GM20000 (cell line): ENCODE results near the gene TBPL2.

Experiments used
- DNase-seq: peaks from one replicate; pipeline ENCODE4 v3.0.0; 2012; ENCODE audit warnings: low spot score
- TF ChIP-seq, protein P1 (sequence below): IDR thresholded peaks from 2 replicates; pipeline ENCODE4 v1.5.1; 2012; ENCODE audit warnings: mild to moderate bottlenecking, control low read depth; ENCODE audit errors: extremely low read depth, missing control alignments

Gene TBPL2

DNA sequence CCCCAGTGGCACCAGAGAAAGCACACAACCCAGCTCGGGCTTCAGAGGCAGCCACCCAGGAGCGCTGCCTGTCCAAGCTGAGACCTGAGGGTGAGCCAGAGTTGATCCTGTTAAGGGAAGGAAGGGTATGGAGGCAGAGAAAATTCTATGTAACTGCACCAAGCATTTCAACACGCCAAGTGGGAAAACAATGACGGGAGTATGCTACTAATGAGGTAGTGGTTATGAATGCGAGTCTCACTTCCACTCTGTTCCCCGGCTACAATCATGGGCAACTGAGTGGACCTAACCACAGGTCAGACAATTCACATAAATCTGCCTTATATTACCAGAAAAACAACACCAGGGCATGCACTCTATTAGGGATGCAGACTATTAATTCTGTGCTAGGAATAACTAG lies 38.7 kb downstream of the TBPL2 start:
- no peak for DNase-seq
- TF ChIP-seq, protein P1, sequence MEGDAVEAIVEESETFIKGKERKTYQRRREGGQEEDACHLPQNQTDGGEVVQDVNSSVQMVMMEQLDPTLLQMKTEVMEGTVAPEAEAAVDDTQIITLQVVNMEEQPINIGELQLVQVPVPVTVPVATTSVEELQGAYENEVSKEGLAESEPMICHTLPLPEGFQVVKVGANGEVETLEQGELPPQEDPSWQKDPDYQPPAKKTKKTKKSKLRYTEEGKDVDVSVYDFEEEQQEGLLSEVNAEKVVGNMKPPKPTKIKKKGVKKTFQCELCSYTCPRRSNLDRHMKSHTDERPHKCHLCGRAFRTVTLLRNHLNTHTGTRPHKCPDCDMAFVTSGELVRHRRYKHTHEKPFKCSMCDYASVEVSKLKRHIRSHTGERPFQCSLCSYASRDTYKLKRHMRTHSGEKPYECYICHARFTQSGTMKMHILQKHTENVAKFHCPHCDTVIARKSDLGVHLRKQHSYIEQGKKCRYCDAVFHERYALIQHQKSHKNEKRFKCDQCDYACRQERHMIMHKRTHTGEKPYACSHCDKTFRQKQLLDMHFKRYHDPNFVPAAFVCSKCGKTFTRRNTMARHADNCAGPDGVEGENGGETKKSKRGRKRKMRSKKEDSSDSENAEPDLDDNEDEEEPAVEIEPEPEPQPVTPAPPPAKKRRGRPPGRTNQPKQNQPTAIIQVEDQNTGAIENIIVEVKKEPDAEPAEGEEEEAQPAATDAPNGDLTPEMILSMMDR: no peak

DNA sequence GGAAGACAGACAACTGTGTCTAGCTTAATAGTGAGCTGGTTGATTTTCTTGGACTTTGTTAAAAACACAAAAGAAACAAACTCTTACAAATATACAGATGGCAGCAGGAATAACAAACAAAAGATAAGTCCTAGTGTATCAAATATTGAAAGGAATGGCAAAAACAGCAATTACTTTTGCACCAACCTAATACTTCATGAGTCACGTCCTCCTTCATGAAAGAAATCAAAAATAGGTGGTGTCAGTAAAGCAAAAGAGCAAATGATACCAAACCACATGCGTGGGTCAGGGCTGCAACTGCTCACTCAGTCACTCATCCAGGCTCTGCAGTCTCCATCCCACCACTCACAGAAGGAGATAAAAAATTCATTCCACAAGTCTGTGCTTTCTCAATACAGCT lies 40.6 kb downstream of the TBPL2 start:
- TF ChIP-seq, protein P1: no peak
- no peak for DNase-seq

DNA sequence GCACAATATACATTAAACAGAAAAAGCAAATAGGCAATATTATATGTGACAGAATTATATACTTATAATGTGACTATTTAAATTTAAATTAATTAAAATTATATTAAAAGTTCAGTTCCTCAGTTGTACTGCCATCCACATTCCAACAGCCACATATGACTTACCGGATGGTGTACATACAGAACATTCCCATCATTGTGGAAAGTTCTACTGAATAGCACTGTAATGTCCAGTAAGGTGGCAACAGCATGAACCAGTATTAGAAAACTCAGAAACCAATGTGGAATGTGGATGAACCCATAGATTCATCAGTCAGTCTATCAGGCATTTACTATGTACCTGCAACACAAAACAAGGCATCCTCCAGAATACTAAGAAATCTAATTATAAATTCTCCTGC lies 41.2 kb downstream of the TBPL2 start:
- DNase-seq: no peak
- TF ChIP-seq, protein P1: no peak

DNA sequence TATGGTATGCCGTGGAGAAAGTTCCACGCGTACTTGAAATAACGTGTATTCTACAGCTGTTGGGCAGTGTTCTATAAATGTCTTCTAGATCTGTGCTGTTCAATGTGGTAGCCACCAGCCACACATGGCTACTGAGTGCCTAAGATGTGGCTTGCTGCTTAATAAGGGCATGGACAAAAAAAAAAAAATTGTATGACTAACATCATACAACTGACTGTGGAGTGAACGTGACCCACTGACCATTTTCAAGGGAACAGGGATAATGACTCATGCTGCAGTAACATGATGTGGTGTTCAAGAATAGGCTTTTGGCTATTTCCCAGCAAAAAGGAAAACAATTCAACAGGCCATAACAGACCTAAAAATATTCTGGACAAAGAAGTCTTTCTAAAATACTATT lies 41.7 kb downstream of the TBPL2 start:
- DNase-seq: no peak
- TF ChIP-seq, protein P1: no peak

DNA sequence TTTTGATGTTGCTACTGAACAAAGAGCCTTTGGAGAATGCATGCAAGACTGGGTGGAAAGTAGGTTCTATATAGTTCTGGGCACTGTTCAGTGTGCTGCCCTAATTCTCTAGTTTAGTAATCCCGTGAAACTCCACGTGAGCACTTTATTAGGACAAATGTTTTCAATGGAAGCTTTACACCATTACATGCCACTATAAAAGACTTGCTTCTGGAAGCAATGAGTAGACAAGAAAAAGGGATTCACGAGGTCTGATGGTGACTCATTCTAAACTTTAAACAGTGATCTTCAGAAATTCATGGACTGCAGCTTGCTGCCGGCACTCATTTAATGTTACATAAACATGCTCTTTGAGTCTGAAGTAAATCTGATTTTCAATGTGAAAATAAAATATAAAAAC lies 51.1 kb downstream of the TBPL2 start:
- no peak for DNase-seq
- TF ChIP-seq, protein P1: no peak

DNA sequence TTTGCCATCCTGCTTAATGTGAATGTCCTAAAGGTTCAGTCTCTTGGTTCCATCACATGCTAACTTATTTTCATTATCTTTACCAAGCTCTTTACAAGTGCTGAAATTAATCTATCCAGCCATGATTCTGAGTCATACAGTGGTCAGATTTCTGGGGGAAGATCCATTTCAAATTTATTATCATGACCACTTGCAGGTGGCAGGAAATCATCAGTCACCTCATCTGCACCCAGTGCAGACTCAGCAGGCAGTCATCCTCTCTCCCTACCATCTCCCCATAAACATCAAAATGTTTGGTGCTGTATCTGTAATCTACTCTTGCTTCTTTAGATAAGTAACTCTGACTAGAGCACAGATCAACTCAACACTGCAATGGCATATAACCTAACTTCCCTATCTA lies 52.3 kb downstream of the TBPL2 start:
- no peak for DNase-seq
- TF ChIP-seq, protein P1: no peak

DNA sequence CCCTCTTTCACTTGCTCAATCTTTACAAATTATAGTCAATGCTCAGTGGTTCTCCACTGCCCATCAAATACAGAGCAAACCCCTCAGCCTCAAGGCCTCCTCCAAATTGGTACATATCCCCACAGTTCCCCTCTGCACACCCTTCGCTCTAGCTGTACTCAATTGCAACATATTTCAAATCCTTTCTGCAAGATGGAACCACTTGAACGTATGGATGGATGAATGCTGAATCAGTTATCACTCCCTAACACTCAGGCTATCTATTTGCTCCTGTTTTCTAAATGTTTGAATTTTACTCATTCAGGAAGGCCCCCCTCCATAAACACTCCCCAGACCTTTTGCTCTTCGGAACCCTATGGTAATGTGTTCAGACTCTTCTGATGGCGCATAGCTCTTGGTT lies 53.3 kb downstream of the TBPL2 start:
- DNase-seq: no peak
- TF ChIP-seq, protein P1: no peak
